ENCODE data around the gene ASB6. TPM values are rescaled to one million over a fixed set of nuclear protein-coding genes. Genes with fewer than 3 reads are reported as not detected.

The ASB6 gene
- total RNA-seq, 5 donors from 2014 or later (not counting 1 experiment from before 2014, with no cell fraction given), result 28.3 to 35.2 (median 30.8) TPM

GRCh38 chr9:129640871-129641749 is 841 bp downstream of the ASB6 start:
- CTCF ChIA-PET, result interaction anchor here (0.6 to 1.5 kb wide), 4 partner anchors 17 to 509 kb away, joined by 3 to 4 read pairs (median 3); no protein-coding TSS in a partner anchor
- no peaks in the 10 kb centered on the region for H3K27me3 ChIP-seq (replicated peaks in 1 of 2; ENCODE audit: control insufficient read depth in 2 of 2, extremely low read depth in 1 of 2, insufficient read depth in 2 of 2, low read length in 1 of 2)
- peaks cover 8 to 31% of the 10 kb centered on the region in 2 experiments for H3K4me1 ChIP-seq (ENCODE audit: control insufficient read depth in 1 of 2, extremely low read depth in 1 of 2, insufficient read depth in 2 of 2, low read length in 2 of 2)
- Mint-ChIP-seq H3K4me3 (peak overlapping the region; percentile 79 to 85 (median 83)), H3K4me1 (peaks cover 20 to 34% (median 29%) of the 10 kb centered on the region in 3 donors), H3K9me3 (no peaks in the 10 kb centered on the region), H3K27me3 (no peaks in the 10 kb centered on the region), H3K36me3 (peaks cover 14% of the 10 kb centered on the region), H3K27ac (peak overlapping the region; percentile 55 to 79)
- peak in 3 of 4 experiments; percentile 54 to 57 (median 57) for ATAC-seq (replicated peaks in 1 of 4)
- H3K4me3 ChIP-seq (ENCODE audit: control insufficient read depth in 1 of 2, extremely low read depth in 1 of 2, low read length in 1 of 2), result peak overlapping the region; percentile 89 to 96
- H3K27ac ChIP-seq (ENCODE audit: low read length), result peak overlapping the region; percentile 61
- no peaks in the 10 kb centered on the region for H3K9me3 ChIP-seq
- POLR2A ChIA-PET, result interaction anchor here in 1 of 2 donors (0.6 kb wide), 1 partner anchor 517 kb away, joined by 5 read pairs; no protein-coding TSS in a partner anchor
- 22% methylated on average over 44 of the region's 44 CpGs for WGBS (ENCODE audit: insufficient coverage)
- peak in 1 of 35 experiments; percentile 26 for DNase-seq
- peaks cover 15 to 28% of the 10 kb centered on the region in 2 donors for H3K36me3 ChIP-seq (ENCODE audit: control insufficient read depth in 2 of 2, extremely low read depth in 1 of 2, insufficient read depth in 1 of 2, low read length in 1 of 2)

- no peaks in the 10 kb centered on the region for H3K9me3 ChIP-seq
- H3K4me1 Mint-ChIP-seq, result peaks cover 20 to 34% (median 29%) of the 10 kb centered on the region in 3 donors
- H3K4me3 ChIP-seq (ENCODE audit: control insufficient read depth in 1 of 2, extremely low read depth in 1 of 2, low read length in 1 of 2), result peak overlapping the region; percentile 89 to 96
- WGBS (ENCODE audit: insufficient coverage), result 92% methylated on average over 18 of the region's 25 CpGs
- H3K4me3 Mint-ChIP-seq, result peak overlapping the region; percentile 79 to 85 (median 83)
- CTCF ChIA-PET, result interaction anchor here (0.5 to 1.9 kb wide), 7 partner anchors 14 to 1486 kb away, joined by 3 to 7 read pairs (median 3); partner anchors contain the start of gene NTMT1 (in 1 of the 2)
- peak overlapping the region in 1 of 2 donors; percentile 55 for H3K27ac Mint-ChIP-seq
- peaks cover 8 to 31% of the 10 kb centered on the region in 2 experiments for H3K4me1 ChIP-seq (ENCODE audit: control insufficient read depth in 1 of 2, extremely low read depth in 1 of 2, insufficient read depth in 2 of 2, low read length in 2 of 2)
- H3K9me3 Mint-ChIP-seq, result no peaks in the 10 kb centered on the region
- H3K27ac ChIP-seq (ENCODE audit: low read length), result no peak overlapping the region
- H3K27me3 ChIP-seq (replicated peaks in 1 of 2; ENCODE audit: control insufficient read depth in 2 of 2, extremely low read depth in 1 of 2, insufficient read depth in 2 of 2, low read length in 1 of 2), result no peaks in the 10 kb centered on the region
- H3K36me3 ChIP-seq (ENCODE audit: control insufficient read depth in 2 of 2, extremely low read depth in 1 of 2, insufficient read depth in 1 of 2, low read length in 1 of 2), result peaks cover 19 to 34% of the 10 kb centered on the region in 2 donors
- no peak for ATAC-seq (replicated peaks in 1 of 4)
- DNase-seq, result no peak
- no peaks in the 10 kb centered on the region for H3K27me3 Mint-ChIP-seq
- POLR2A ChIA-PET, result interaction anchor here in 1 of 2 donors (0.6 kb wide), 3 partner anchors 516 to 1053 kb away, joined by 3 to 5 read pairs (median 5); no protein-coding TSS in a partner anchor
- H3K36me3 Mint-ChIP-seq, result peaks cover 19% of the 10 kb centered on the region
These were observed 1.7 kb downstream of the ASB6 start for GRCh38 chr9:129640086-129640870.

- ATAC-seq (replicated peaks in 1 of 4), result no peak
- CTCF ChIA-PET, result interaction anchor here in 1 of 2 donors (0.5 to 1.9 kb wide), 5 partner anchors 14 to 1485 kb away, joined by 3 to 7 read pairs (median 3); partner anchors contain the start of gene NTMT1
- H3K27ac ChIP-seq (ENCODE audit: low read length), result no peak overlapping the region
These were observed 2.2 kb downstream of the ASB6 start for GRCh38 chr9:129639756-129640085.

DNA sequence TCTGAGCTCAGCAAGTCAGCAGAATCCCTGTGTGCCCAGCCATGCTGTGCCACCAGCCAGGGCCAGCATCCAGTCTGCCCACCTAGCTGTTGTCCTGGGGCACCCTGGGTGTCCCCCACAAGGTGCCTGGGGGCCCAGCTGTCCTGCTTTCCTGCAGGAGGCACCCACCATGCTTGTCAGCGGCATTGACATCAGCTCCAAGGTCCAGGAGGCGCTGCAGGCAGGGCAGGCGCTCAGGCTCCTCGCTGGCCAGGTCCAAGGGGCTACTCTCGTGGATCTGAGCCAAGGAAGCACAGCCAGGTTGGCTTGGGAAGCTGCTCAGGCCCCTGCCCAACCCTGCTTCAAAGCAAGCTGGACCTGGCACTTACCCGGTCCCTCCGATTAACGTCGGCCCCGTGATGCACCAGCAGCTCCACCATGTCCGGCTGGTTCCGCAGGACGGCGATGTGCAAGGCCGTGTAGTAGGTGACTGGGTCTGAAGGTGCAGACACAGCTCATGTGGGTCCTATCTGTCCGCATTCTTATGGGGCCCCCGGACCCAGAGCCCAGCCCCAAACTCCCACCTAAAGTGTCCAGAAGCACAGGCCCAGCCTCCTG is 2.8 kb downstream of the ASB6 start:
- peaks cover 26% of the 10 kb centered on the region for H3K36me3 Mint-ChIP-seq
- POLR2A ChIA-PET, result interaction anchor here in 1 of 2 donors (0.6 kb wide), 1 partner anchor 1054 kb away, joined by 3 read pairs; no protein-coding TSS in a partner anchor

More at GRCh38 chr9:129639756-129640085, 2.2 kb downstream of the ASB6 start:
- H3K9me3 Mint-ChIP-seq, result no peaks in the 10 kb centered on the region
- peaks cover 25% of the 10 kb centered on the region for H3K36me3 Mint-ChIP-seq
- WGBS (ENCODE audit: insufficient coverage), result 93% methylated on average over 10 of the region's 12 CpGs
- Histone ChIP-seq H3K36me3 (ENCODE audit: control insufficient read depth in 2 of 2, extremely low read depth in 1 of 2, insufficient read depth in 1 of 2, low read length in 1 of 2) (peaks cover 24 to 39% of the 10 kb centered on the region in 2 donors), H3K9me3 (no peaks in the 10 kb centered on the region), H3K4me3 (ENCODE audit: control insufficient read depth in 1 of 2, extremely low read depth in 1 of 2, low read length in 1 of 2) (no peak overlapping the region), H3K4me1 (ENCODE audit: control insufficient read depth in 1 of 2, extremely low read depth in 1 of 2, insufficient read depth in 2 of 2, low read length in 2 of 2) (peaks cover 8 to 31% of the 10 kb centered on the region in 2 experiments), H3K27me3 (replicated peaks in 1 of 2; ENCODE audit: control insufficient read depth in 2 of 2, extremely low read depth in 1 of 2, insufficient read depth in 2 of 2, low read length in 1 of 2) (no peaks in the 10 kb centered on the region)
- H3K27me3 Mint-ChIP-seq, result no peaks in the 10 kb centered on the region
- H3K27ac Mint-ChIP-seq, result peak overlapping the region in 1 of 2 donors; percentile 55
- DNase-seq, result no peak
- H3K4me3 Mint-ChIP-seq, result peak overlapping the region; percentile 79 to 85 (median 83)
- POLR2A ChIA-PET, result interaction anchor here in 1 of 2 donors (0.6 kb wide), 1 partner anchor 1053 kb away, joined by 3 read pairs; no protein-coding TSS in a partner anchor
- peaks cover 22 to 34% (median 29%) of the 10 kb centered on the region in 3 donors for H3K4me1 Mint-ChIP-seq

DNA sequence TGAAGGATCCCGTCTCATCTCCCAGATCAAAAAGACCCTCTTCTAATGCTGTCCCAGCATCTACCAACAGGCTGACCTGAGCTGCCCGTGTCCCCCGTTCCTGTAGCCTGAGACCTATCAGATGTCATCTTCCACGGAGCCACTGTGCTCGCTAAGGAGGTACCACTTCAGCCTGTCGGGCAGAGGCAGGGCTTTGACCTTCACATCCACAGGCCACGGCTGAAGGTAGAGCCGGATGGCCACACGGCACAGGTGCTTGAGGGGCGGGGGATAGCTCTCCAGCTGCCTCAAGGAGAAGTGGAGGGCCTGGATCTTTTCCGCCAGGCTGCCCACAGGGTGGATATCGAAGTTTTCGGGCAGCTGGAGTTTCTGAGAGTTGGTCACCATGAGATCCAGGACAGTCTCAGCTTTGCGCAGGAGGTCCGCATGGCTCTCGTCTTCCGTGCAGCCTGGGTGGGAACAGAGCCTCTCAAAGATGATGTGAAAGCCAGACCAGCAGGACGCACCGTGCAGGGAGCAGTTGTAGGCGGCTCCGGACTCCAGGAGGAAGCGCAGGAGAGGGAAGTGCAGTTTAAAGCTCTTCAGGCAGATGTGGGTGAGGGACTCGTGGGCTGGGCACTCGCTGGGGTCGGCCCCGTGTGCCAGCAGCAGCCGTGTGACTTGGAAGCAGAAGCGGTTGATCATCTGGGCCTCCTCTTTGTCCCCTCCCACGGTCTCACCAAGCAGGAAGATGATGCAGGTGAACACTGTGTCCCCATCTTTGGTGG is 4.1 kb downstream of the ASB6 start:
- peaks cover 23 to 34% (median 29%) of the 10 kb centered on the region in 3 donors for H3K4me1 Mint-ChIP-seq
- ChIA-PET CTCF (interaction anchor here (0.5 to 1.1 kb wide), 3 partner anchors 148 to 492 kb away, joined by 3 to 6 read pairs (median 4); no protein-coding TSS in a partner anchor), POLR2A (interaction anchor here in 1 of 2 donors (0.5 kb wide), 1 partner anchor 126 kb away, joined by 4 read pairs; no protein-coding TSS in a partner anchor)
- no peaks in the 10 kb centered on the region for H3K27me3 Mint-ChIP-seq
- WGBS (ENCODE audit: insufficient coverage), result 86% methylated on average over 26 of the region's 29 CpGs
- ATAC-seq (replicated peaks in 1 of 4) (no peak), DNase-seq (no peak)
- H3K27me3 ChIP-seq (replicated peaks in 1 of 2; ENCODE audit: control insufficient read depth in 2 of 2, extremely low read depth in 1 of 2, insufficient read depth in 2 of 2, low read length in 1 of 2), result no peaks in the 10 kb centered on the region
- H3K36me3 Mint-ChIP-seq, result peaks cover 26% of the 10 kb centered on the region
- no peak overlapping the region for H3K27ac ChIP-seq (ENCODE audit: low read length)
- H3K4me1 ChIP-seq (ENCODE audit: control insufficient read depth in 1 of 2, extremely low read depth in 1 of 2, insufficient read depth in 2 of 2, low read length in 2 of 2), result peaks cover 8 to 34% of the 10 kb centered on the region in 2 experiments
- H3K4me3 ChIP-seq (ENCODE audit: control insufficient read depth in 1 of 2, extremely low read depth in 1 of 2, low read length in 1 of 2), result no peak overlapping the region
- no peaks in the 10 kb centered on the region for H3K9me3 ChIP-seq
- H3K36me3 ChIP-seq (ENCODE audit: control insufficient read depth in 2 of 2, extremely low read depth in 1 of 2, insufficient read depth in 1 of 2, low read length in 1 of 2), result peaks cover 25 to 58% of the 10 kb centered on the region in 2 donors
- no peaks in the 10 kb centered on the region for H3K9me3 Mint-ChIP-seq
- H3K27ac Mint-ChIP-seq, result no peak overlapping the region
- H3K4me3 Mint-ChIP-seq, result peak overlapping the region in 2 of 3 donors; percentile 17 to 48

More for the DNA sequence above, 2.8 kb downstream of the ASB6 start:
- Mint-ChIP-seq H3K9me3 (no peaks in the 10 kb centered on the region), H3K27me3 (no peaks in the 10 kb centered on the region), H3K4me1 (peaks cover 22 to 34% (median 29%) of the 10 kb centered on the region in 3 donors), H3K27ac (no peak overlapping the region), H3K4me3 (no peak overlapping the region)
- peaks cover 25 to 45% of the 10 kb centered on the region in 2 donors for H3K36me3 ChIP-seq (ENCODE audit: control insufficient read depth in 2 of 2, extremely low read depth in 1 of 2, insufficient read depth in 1 of 2, low read length in 1 of 2)
- CTCF ChIA-PET, result interaction anchor here in 1 of 2 donors (0.5 to 1.9 kb wide), 3 partner anchors 14 to 1484 kb away, joined by 3 to 7 read pairs (median 5); no protein-coding TSS in a partner anchor
- no peaks in the 10 kb centered on the region for H3K27me3 ChIP-seq (replicated peaks in 1 of 2; ENCODE audit: control insufficient read depth in 2 of 2, extremely low read depth in 1 of 2, insufficient read depth in 2 of 2, low read length in 1 of 2)
- no peaks in the 10 kb centered on the region for H3K9me3 ChIP-seq
- H3K27ac ChIP-seq (ENCODE audit: low read length), result no peak overlapping the region
- ATAC-seq (replicated peaks in 1 of 4) (no peak), DNase-seq (no peak)
- peaks cover 8 to 31% of the 10 kb centered on the region in 2 experiments for H3K4me1 ChIP-seq (ENCODE audit: control insufficient read depth in 1 of 2, extremely low read depth in 1 of 2, insufficient read depth in 2 of 2, low read length in 2 of 2)
- no peak overlapping the region for H3K4me3 ChIP-seq (ENCODE audit: control insufficient read depth in 1 of 2, extremely low read depth in 1 of 2, low read length in 1 of 2)
- 95% methylated on average over 11 of the region's 17 CpGs for WGBS (ENCODE audit: insufficient coverage)

All from T-cell (primary cell).